ENCODE measurements around the gene FLNC.

DNA sequence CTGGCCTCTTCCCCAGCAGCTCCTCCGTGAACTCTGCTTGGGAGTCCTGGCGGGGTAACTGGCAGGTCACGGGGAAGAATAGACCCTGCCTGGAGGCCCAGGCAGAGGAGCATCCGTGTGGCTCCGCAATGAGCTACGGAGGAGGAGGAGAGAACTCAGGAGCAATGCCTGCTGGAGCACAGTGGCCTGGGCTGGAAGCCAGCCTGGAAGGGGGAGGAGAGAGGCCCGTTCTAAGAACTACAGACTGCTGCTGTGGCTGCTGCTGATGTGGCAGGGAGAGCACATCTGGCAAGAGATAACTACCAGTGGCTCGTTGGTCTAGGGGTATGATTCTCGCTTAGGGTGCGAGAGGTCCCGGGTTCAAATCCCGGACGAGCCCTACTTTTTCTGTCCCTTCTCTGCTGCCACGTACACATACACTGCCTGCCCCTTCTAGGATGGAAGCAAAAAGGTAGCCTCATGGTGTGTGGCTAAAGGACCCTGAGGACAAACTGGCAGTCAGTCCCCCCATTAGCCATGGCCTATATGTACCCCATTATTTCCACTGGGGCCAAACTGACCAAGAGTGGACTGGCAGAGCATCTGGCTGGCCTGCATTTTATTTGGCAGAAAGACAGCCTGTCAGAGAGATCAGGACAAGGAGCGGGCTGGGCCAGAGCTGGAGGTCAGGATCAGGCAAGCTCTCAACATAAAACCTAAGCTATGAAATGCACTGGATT, 46.9 kb upstream of the FLNC start:
- TF ChIP-seq, protein P1, sequence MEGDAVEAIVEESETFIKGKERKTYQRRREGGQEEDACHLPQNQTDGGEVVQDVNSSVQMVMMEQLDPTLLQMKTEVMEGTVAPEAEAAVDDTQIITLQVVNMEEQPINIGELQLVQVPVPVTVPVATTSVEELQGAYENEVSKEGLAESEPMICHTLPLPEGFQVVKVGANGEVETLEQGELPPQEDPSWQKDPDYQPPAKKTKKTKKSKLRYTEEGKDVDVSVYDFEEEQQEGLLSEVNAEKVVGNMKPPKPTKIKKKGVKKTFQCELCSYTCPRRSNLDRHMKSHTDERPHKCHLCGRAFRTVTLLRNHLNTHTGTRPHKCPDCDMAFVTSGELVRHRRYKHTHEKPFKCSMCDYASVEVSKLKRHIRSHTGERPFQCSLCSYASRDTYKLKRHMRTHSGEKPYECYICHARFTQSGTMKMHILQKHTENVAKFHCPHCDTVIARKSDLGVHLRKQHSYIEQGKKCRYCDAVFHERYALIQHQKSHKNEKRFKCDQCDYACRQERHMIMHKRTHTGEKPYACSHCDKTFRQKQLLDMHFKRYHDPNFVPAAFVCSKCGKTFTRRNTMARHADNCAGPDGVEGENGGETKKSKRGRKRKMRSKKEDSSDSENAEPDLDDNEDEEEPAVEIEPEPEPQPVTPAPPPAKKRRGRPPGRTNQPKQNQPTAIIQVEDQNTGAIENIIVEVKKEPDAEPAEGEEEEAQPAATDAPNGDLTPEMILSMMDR (IDR thresholded peaks at IDR 0.05), result no peak
- no peak for TF ChIP-seq EZH2 (IDR thresholded peaks at IDR 0.05; ENCODE audit: borderline replicate concordance, insufficient read depth, low read depth, low read length, poor library complexity, severe bottlenecking)

All from B cell (primary cell).